ACHN (cell line): ENCODE data around the gene LRRC8D.
A peak's percentile ranks its signal among the peaks of the same experiment; 100 is the strongest.

Source experiments
- DNase-seq: peaks from one replicate; pipeline ENCODE4 v3.0.0-alpha.2; 2015
- in situ Hi-C: cut with HindIII; loops from 2 replicates; pipeline ENCODE4 v1.10.0; 2017; ENCODE audit warnings: low sequenced_read_pairs, low pct_ligation_motif_present, low pct_unique_long_range_greater_than_20kb

The LRRC8D gene

GRCh38 chr1:89827330-89827729, 6.5 kb downstream of the LRRC8D start:
- no peak for DNase-seq
- in situ Hi-C loops = no loop called here

GRCh38 chr1:89827902-89828301, 7.1 kb downstream of the LRRC8D start:
- in situ Hi-C loops = no loop called here
- no peak for DNase-seq

- DNase-seq = no peak
- in situ Hi-C loops = no loop called here
These were observed 8.4 kb downstream of the LRRC8D start for GRCh38 chr1:89829186-89829585.

GRCh38 chr1:89831462-89832120, 10.8 kb downstream of the LRRC8D start:
- no peak for DNase-seq
- in situ Hi-C loops = no loop called here

GRCh38 chr1:89832496-89833127, 11.8 kb downstream of the LRRC8D start:
- in situ Hi-C loops = no loop called here
- no peak for DNase-seq

- in situ Hi-C loops = no loop called here
- no peak for DNase-seq
These were observed 12.6 kb downstream of the LRRC8D start for GRCh38 chr1:89833183-89834082.

- DNase-seq = no peak
- in situ Hi-C loops = no loop called here
These were observed 13.4 kb downstream of the LRRC8D start for GRCh38 chr1:89834083-89834704.

- in situ Hi-C loops = no loop called here
- no peak for DNase-seq
These were observed 15.6 kb downstream of the LRRC8D start for GRCh38 chr1:89836252-89837035.

- in situ Hi-C loops = no loop called here
- no peak for DNase-seq
These were observed 16.2 kb downstream of the LRRC8D start for GRCh38 chr1:89837036-89837481.

GRCh38 chr1:89837510-89837909, 16.7 kb downstream of the LRRC8D start:
- DNase-seq = no peak
- in situ Hi-C loops = no loop called here

GRCh38 chr1:89839516-89839915, 18.7 kb downstream of the LRRC8D start:
- in situ Hi-C loops = no loop called here
- no peak for DNase-seq

GRCh38 chr1:89841507-89841906, 20.7 kb downstream of the LRRC8D start:
- in situ Hi-C loops = no loop called here
- DNase-seq = no peak

GRCh38 chr1:89842567-89843272, 21.9 kb downstream of the LRRC8D start:
- in situ Hi-C loops = no loop called here
- DNase-seq = peak; percentile 39

GRCh38 chr1:89843273-89844130, 22.7 kb downstream of the LRRC8D start:
- DNase-seq = peak; percentile 60
- in situ Hi-C loops = no loop called here

GRCh38 chr1:89844241-89844807, 23.5 kb downstream of the LRRC8D start:
- in situ Hi-C loops = no loop called here
- DNase-seq = no peak

- in situ Hi-C loops = no loop called here
- no peak for DNase-seq
These were observed 24.0 kb downstream of the LRRC8D start for GRCh38 chr1:89844860-89845259.
